ENCODE results near the gene PI4KB. TPM values are rescaled to one million over a fixed set of nuclear protein-coding genes. Genes with fewer than 3 reads are reported as not detected.

Gene PI4KB
- total and polyA plus RNA-seq, 4 donors, result 25.0 to 65.2 (median 45.3) TPM

DNA sequence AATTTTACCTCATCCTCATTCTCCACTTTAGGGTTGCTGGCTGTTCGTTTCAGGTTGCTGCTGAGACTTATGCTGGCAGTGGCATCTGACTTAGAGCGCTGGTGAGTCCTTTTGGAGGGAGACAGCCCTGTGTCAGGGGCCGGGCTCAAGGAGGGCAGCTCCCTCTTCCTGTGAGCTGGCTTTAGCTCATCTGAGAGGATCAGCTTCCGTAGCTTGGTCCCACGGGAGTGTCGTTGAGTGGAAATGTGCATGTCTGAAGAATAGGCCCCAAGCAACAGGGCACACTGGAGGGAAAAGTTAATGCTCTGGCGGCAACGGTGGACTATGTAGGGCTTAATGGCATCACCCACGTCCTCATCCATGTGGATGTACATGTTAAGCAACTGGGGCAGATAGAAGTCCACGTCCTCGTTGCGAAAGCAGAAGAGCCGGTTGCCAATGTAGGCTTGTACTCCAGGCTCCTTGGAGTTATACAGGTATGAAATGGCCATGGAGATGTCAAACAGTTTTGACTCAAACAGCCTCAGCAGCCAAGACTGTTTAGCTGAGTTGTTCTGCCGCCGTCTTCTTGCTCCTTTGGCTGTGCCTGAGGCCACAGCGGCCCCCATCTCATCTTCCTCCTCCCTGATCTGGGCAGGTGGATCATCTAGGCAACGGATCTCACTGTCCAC is 11.5 kb downstream of the PI4KB start:
- TF ChIP-seq, protein P1, sequence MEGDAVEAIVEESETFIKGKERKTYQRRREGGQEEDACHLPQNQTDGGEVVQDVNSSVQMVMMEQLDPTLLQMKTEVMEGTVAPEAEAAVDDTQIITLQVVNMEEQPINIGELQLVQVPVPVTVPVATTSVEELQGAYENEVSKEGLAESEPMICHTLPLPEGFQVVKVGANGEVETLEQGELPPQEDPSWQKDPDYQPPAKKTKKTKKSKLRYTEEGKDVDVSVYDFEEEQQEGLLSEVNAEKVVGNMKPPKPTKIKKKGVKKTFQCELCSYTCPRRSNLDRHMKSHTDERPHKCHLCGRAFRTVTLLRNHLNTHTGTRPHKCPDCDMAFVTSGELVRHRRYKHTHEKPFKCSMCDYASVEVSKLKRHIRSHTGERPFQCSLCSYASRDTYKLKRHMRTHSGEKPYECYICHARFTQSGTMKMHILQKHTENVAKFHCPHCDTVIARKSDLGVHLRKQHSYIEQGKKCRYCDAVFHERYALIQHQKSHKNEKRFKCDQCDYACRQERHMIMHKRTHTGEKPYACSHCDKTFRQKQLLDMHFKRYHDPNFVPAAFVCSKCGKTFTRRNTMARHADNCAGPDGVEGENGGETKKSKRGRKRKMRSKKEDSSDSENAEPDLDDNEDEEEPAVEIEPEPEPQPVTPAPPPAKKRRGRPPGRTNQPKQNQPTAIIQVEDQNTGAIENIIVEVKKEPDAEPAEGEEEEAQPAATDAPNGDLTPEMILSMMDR (IDR thresholded peaks at IDR 0.05; ENCODE audit: control extremely low read depth, extremely low read depth), result no peak
- peaks cover 2 to 67% (median 44%) of the 10 kb centered on the region in 4 donors for H3K36me3 ChIP-seq (ENCODE audit: control insufficient read depth in 4 of 4, insufficient read depth in 4 of 4, low read length in 4 of 4)
- 86 to 92% methylated on average over 17 of the region's 17 CpGs for WGBS, 2 donors

DNA sequence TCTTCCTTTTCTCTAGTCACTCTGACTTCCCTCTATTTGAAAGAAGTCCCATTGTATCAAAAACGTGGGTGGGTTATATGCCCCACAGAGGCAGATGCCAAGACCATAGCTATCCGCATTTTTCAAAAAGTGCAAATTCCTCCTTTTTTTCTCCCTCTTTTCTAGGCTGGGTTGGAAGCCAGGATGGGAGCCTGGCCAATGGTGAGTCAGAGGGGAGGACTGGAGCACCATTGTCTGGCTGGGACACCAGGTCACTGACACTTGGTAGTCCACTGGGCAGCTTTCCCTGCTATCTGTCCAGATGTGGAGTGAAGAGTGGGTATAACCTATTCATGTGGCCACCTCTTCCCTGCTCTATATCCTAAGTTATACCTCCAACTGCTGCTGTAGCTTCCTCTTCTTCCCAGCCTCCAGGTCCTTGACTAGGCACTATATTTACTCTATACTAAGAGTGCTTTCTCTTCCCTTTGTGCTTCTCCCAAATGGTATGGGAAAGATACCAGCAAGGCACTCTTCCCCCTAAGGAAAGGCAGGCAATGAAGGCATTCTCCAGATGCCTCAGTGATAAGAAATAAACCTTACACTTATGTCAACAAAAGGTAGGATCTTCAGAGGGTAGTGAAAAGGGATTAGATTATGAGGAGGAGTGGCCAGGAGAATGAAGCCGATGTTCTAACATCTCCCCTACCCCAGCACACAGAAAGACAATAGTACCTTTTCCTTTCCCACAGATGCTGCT is 12.9 kb downstream of the PI4KB start:
- WGBS, 2 donors, result 52 to 71% methylated on average over 3 of the region's 3 CpGs
- Histone ChIP-seq H3K9me3 (ENCODE audit: control insufficient read depth in 4 of 4, insufficient read depth in 3 of 4, low read length in 3 of 4) (no peaks in the 10 kb centered on the region), H3K4me3 (no peak overlapping the region), H3K9ac (ENCODE audit: insufficient read depth in 1 of 2, low read length in 2 of 2) (peak overlapping the region in 1 of 2 donors; percentile 17), H3K27me3 (ENCODE audit: control insufficient read depth in 3 of 3, insufficient read depth in 3 of 3, low read length in 2 of 3) (no peaks in the 10 kb centered on the region), H3K27ac (ENCODE audit: low read depth in 1 of 2, low read length in 1 of 2) (peak overlapping the region; percentile 27 to 40), H3K36me3 (ENCODE audit: control insufficient read depth in 4 of 4, insufficient read depth in 4 of 4, low read length in 4 of 4) (peaks cover 2 to 65% (median 40%) of the 10 kb centered on the region in 4 donors), H3K4me1 (ENCODE audit: control insufficient read depth in 5 of 5, insufficient read depth in 5 of 5, low read length in 5 of 5) (peaks cover 0 to 33% (median 13%) of the 10 kb centered on the region in 5 donors)
- TF ChIP-seq, protein P1 (IDR thresholded peaks at IDR 0.05; ENCODE audit: control extremely low read depth, extremely low read depth), result no peak
- DNase-seq (peak in 2 of 3 donors; percentile 31 to 39), ATAC-seq (ENCODE audit: insufficient read depth, low FRiP score) (no peak)

More for the DNA sequence above, 11.5 kb downstream of the PI4KB start:
- Histone ChIP-seq H3K27me3 (ENCODE audit: control insufficient read depth in 3 of 3, insufficient read depth in 3 of 3, low read length in 2 of 3) (no peaks in the 10 kb centered on the region), H3K4me3 (no peak overlapping the region), H3K27ac (ENCODE audit: low read depth in 1 of 2, low read length in 1 of 2) (no peak overlapping the region), H3K9ac (ENCODE audit: insufficient read depth in 1 of 2, low read length in 2 of 2) (no peak overlapping the region), H3K9me3 (ENCODE audit: control insufficient read depth in 4 of 4, insufficient read depth in 3 of 4, low read length in 3 of 4) (no peaks in the 10 kb centered on the region), H3K4me1 (ENCODE audit: control insufficient read depth in 5 of 5, insufficient read depth in 5 of 5, low read length in 5 of 5) (peaks cover 0 to 25% (median 9%) of the 10 kb centered on the region in 5 donors)
- DNase-seq, result no peak
- ATAC-seq (ENCODE audit: insufficient read depth, low FRiP score), result no peak

DNA sequence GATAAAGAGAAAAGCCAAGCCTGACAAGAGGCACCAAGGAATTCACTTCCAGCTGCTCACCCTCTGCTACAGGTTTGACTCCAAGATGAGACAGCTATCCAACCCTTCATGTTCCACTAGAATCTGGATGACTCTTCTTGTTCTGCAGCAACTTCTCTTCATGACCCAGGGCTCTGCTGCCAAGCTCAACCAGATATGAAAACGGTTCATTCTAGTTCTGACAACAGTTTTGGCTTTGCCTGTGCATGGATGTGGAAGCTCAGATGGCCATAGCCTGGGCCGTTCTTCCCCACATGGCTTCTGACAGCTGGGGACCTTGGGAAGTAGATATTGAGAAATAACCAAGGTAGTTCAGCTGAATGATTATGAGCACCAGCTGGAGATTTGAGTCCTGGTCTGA is 13.7 kb downstream of the PI4KB start:
- Histone ChIP-seq H3K4me1 (ENCODE audit: control insufficient read depth in 5 of 5, insufficient read depth in 5 of 5, low read length in 5 of 5) (peaks cover 0 to 33% (median 13%) of the 10 kb centered on the region in 5 donors), H3K36me3 (ENCODE audit: control insufficient read depth in 4 of 4, insufficient read depth in 4 of 4, low read length in 4 of 4) (peaks cover 2 to 61% (median 43%) of the 10 kb centered on the region in 4 donors), H3K9ac (ENCODE audit: insufficient read depth in 1 of 2, low read length in 2 of 2) (no peak overlapping the region), H3K4me3 (no peak overlapping the region), H3K9me3 (ENCODE audit: control insufficient read depth in 4 of 4, insufficient read depth in 3 of 4, low read length in 3 of 4) (no peaks in the 10 kb centered on the region), H3K27me3 (ENCODE audit: control insufficient read depth in 3 of 3, insufficient read depth in 3 of 3, low read length in 2 of 3) (no peaks in the 10 kb centered on the region), H3K27ac (ENCODE audit: low read depth in 1 of 2, low read length in 1 of 2) (no peak overlapping the region)
- DNase-seq (no peak), ATAC-seq (ENCODE audit: insufficient read depth, low FRiP score) (no peak)
- TF ChIP-seq, protein P1 (IDR thresholded peaks at IDR 0.05; ENCODE audit: control extremely low read depth, extremely low read depth), result no peak
- 64 to 83% methylated on average over 2 of the region's 2 CpGs for WGBS, 2 donors

Measured in lung (tissue), 12 donors.